GM21390 (cell line): Measurements from ENCODE around the gene TTC33.
A peak's percentile ranks its signal among the peaks of the same experiment; 100 is the strongest.
"Not testable (repeated sequence)": the region's sequence is repeated elsewhere in the genome, so short reads cannot be mapped to it uniquely, and the experiment has no call there.

Experiments
- ATAC-seq: cut with Tn5 transposase; IDR thresholded peaks from one replicate; pipeline ENCODE4 v1.9.1; 2021; ENCODE audit not compliant: unreplicated experiment

Gene TTC33

GRCh38 chr5:40755407-40756365 lies at the start of gene TTC33:
Gene TTC33 (minus strand): TSS chr5:40755961. CDS start chr5:40747018, 8,943 bp downstream.
- ATAC-seq: peak; percentile 83

GRCh38 chr5:40801771-40802562 lies 46.2 kb upstream of the TTC33 start:
- no peak for ATAC-seq

- ATAC-seq: no peak
Measured at GRCh38 chr5:40799258-40799657, 43.5 kb upstream of the TTC33 start.

- no peak for ATAC-seq
Measured at GRCh38 chr5:40798801-40799210, 43.0 kb upstream of the TTC33 start.

- peak; percentile 95 for ATAC-seq
Measured at GRCh38 chr5:40798012-40798800, 42.4 kb upstream of the TTC33 start, which contains the start of gene PRKAA1. Gene PRKAA1 (minus strand): TSS chr5:40798374. CDS start chr5:40798189, 185 bp downstream.

- peak; percentile 44 for ATAC-seq
Measured at GRCh38 chr5:40797273-40798011, 41.7 kb upstream of the TTC33 start.

- no peak for ATAC-seq
Measured at GRCh38 chr5:40796487-40796889, 40.7 kb upstream of the TTC33 start.

GRCh38 chr5:40794877-40795276 lies 39.1 kb upstream of the TTC33 start:
- ATAC-seq: not testable (repeated sequence)

GRCh38 chr5:40794340-40794739 lies 38.6 kb upstream of the TTC33 start:
- not testable (repeated sequence) for ATAC-seq

GRCh38 chr5:40792691-40793090 lies 36.9 kb upstream of the TTC33 start:
- ATAC-seq: not testable (repeated sequence)

- ATAC-seq: no peak
Measured at GRCh38 chr5:40791715-40792139, 36.0 kb upstream of the TTC33 start.

GRCh38 chr5:40790947-40791593 lies 35.3 kb upstream of the TTC33 start:
- ATAC-seq: no peak

GRCh38 chr5:40788941-40789340 lies 33.2 kb upstream of the TTC33 start:
- ATAC-seq: not testable (repeated sequence)

GRCh38 chr5:40787986-40788385 lies 32.2 kb upstream of the TTC33 start:
- no peak for ATAC-seq

- not testable (repeated sequence) for ATAC-seq
Measured at GRCh38 chr5:40786664-40787063, 30.9 kb upstream of the TTC33 start.

GRCh38 chr5:40784916-40785315 lies 29.2 kb upstream of the TTC33 start:
- no peak for ATAC-seq

- ATAC-seq: no peak
Measured at GRCh38 chr5:40784027-40784653, 28.4 kb upstream of the TTC33 start.

GRCh38 chr5:40781843-40782409 lies 26.2 kb upstream of the TTC33 start:
- no peak for ATAC-seq

GRCh38 chr5:40780858-40781257 lies 25.1 kb upstream of the TTC33 start:
- no peak for ATAC-seq
